Activated T-cell treated with anti-CD3 and anti-CD28 coated beads, Interleukin-2, amount 50 U/mL, for 72 hours (primary cell): ENCODE results near the gene SMYD3. TPM values are rescaled to one million over a fixed set of nuclear protein-coding genes. Genes with fewer than 3 reads are reported as not detected.

Experiments used
- ATAC-seq, 2 donors: fragments of 150-1000 bp; cut with Tn5 transposase; replicated peaks in 1 of 2; 2 replicates each; pipeline ENCODE4 v1.10.0; 2021; ENCODE audit warnings: moderate library complexity in 2 of 2, mild to moderate bottlenecking in 1 of 2
- DNase-seq, 2 donors: peaks; one replicate each; pipeline ENCODE4 v3.0.0; 2021 to 2022; ENCODE audit warnings: mixed read lengths in 1 of 2
- H3K27ac Mint-ChIP-seq: one replicate; pipeline ENCODE4 v1.8.0; 2022; ENCODE audit warnings: mild to moderate bottlenecking, moderate library complexity, mixed read lengths
- H3K27me3 Mint-ChIP-seq: one replicate; pipeline ENCODE4 v1.8.0; 2022; ENCODE audit warnings: low read depth, mixed read lengths
- H3K36me3 Mint-ChIP-seq, 2 donors: one replicate each; pipeline ENCODE4 v1.8.0; 2022; ENCODE audit warnings: mixed read lengths in 2 of 2, mild to moderate bottlenecking in 1 of 2; ENCODE audit not compliant: insufficient read depth in 2 of 2
- H3K4me1 Mint-ChIP-seq: one replicate; pipeline ENCODE4 v1.8.0; 2022; ENCODE audit warnings: low read depth, mixed read lengths
- H3K4me3 Mint-ChIP-seq, 2 donors: one replicate each; pipeline ENCODE4 v1.8.0; 2022; ENCODE audit warnings: mild to moderate bottlenecking in 2 of 2, mixed read lengths in 2 of 2, moderate library complexity in 2 of 2
- H3K9me3 Mint-ChIP-seq, 2 donors: one replicate each; pipeline ENCODE4 v1.8.0; 2022; ENCODE audit warnings: mixed read lengths in 2 of 2
- total RNA-seq, 2 donors: library from RNA; stranded (reverse); gene quantifications; one replicate each; pipeline ENCODE4 v1.2.3, GENCODE V29; 2022

SMYD3 gene
- total RNA-seq, 2 donors from 2014 or later = 19.1 to 21.0 TPM

- ATAC-seq = no peak
- Mint-ChIP-seq H3K27ac (no peak overlapping the region), H3K36me3 (peaks cover 0 to 2% of the 10 kb centered on the region in 2 donors), H3K4me1 (no peaks in the 10 kb centered on the region), H3K27me3 (no peaks in the 10 kb centered on the region), H3K4me3 (no peak overlapping the region), H3K9me3 (no peaks in the 10 kb centered on the region)
- DNase-seq = no peak
Observed at GRCh38 chr1:245867738-245868137, 639.3 kb downstream of the SMYD3 start.

- Mint-ChIP-seq H3K27me3 (no peaks in the 10 kb centered on the region), H3K4me3 (no peak overlapping the region), H3K27ac (no peak overlapping the region), H3K4me1 (peaks cover 5% of the 10 kb centered on the region), H3K9me3 (no peaks in the 10 kb centered on the region), H3K36me3 (peaks cover 0 to 2% of the 10 kb centered on the region in 2 donors)
- DNase-seq (no peak), ATAC-seq (no peak)
Observed at GRCh38 chr1:245864872-245865271, 642.2 kb downstream of the SMYD3 start.

- Mint-ChIP-seq H3K4me1 (peaks cover 5% of the 10 kb centered on the region), H3K9me3 (no peaks in the 10 kb centered on the region), H3K36me3 (peaks cover 0 to 2% of the 10 kb centered on the region in 2 donors), H3K4me3 (no peak overlapping the region), H3K27me3 (no peaks in the 10 kb centered on the region), H3K27ac (no peak overlapping the region)
- no peak for DNase-seq
- ATAC-seq = no peak
Observed at GRCh38 chr1:245863566-245864184, 643.4 kb downstream of the SMYD3 start.

GRCh38 chr1:245862812-245863540 is 644.1 kb downstream of the SMYD3 start:
- Mint-ChIP-seq H3K4me3 (no peak overlapping the region), H3K27me3 (no peaks in the 10 kb centered on the region), H3K36me3 (peaks cover 0 to 2% of the 10 kb centered on the region in 2 donors), H3K27ac (no peak overlapping the region), H3K9me3 (no peaks in the 10 kb centered on the region), H3K4me1 (peaks cover 5% of the 10 kb centered on the region)
- DNase-seq = no peak
- ATAC-seq = no peak

- Mint-ChIP-seq H3K4me1 (peaks cover 5% of the 10 kb centered on the region), H3K27ac (no peak overlapping the region), H3K36me3 (peaks cover 2% of the 10 kb centered on the region in 2 donors), H3K4me3 (no peak overlapping the region), H3K9me3 (no peaks in the 10 kb centered on the region), H3K27me3 (no peaks in the 10 kb centered on the region)
- no peak for ATAC-seq
- no peak for DNase-seq
Observed at GRCh38 chr1:245860657-245861544, 646.2 kb downstream of the SMYD3 start.

- Mint-ChIP-seq H3K27ac (no peak overlapping the region), H3K4me1 (peaks cover 5% of the 10 kb centered on the region), H3K27me3 (no peaks in the 10 kb centered on the region), H3K36me3 (peaks cover 2% of the 10 kb centered on the region in 2 donors), H3K9me3 (peaks cover 0 to under 1% of the 10 kb centered on the region in 2 donors), H3K4me3 (no peak overlapping the region)
- peak; percentile 53 to 70 for ATAC-seq
- no peak for DNase-seq
Observed at GRCh38 chr1:245859493-245860114, 647.5 kb downstream of the SMYD3 start.

- Mint-ChIP-seq H3K27me3 (no peaks in the 10 kb centered on the region), H3K4me1 (peaks cover 5% of the 10 kb centered on the region), H3K27ac (no peak overlapping the region), H3K9me3 (peaks cover 0 to 2% of the 10 kb centered on the region in 2 donors), H3K36me3 (peaks cover 2 to 4% of the 10 kb centered on the region in 2 donors), H3K4me3 (no peak overlapping the region)
- ATAC-seq (no peak), DNase-seq (no peak)
Observed at GRCh38 chr1:245858722-245859492, 648.2 kb downstream of the SMYD3 start.

GRCh38 chr1:245858022-245858721 is 648.9 kb downstream of the SMYD3 start:
- ATAC-seq (no peak), DNase-seq (no peak)
- Mint-ChIP-seq H3K36me3 (peaks cover 2 to 4% of the 10 kb centered on the region in 2 donors), H3K4me3 (no peak overlapping the region), H3K4me1 (peaks cover 5% of the 10 kb centered on the region), H3K9me3 (peaks cover 0 to 2% of the 10 kb centered on the region in 2 donors), H3K27ac (no peak overlapping the region), H3K27me3 (no peaks in the 10 kb centered on the region)

GRCh38 chr1:245856944-245857531 is 650.0 kb downstream of the SMYD3 start:
- H3K27ac Mint-ChIP-seq = no peak overlapping the region
- ATAC-seq = no peak
- H3K4me1 Mint-ChIP-seq = peaks cover 5% of the 10 kb centered on the region
- H3K4me3 Mint-ChIP-seq = no peak overlapping the region
- no peak for DNase-seq
- peaks cover 0 to 2% of the 10 kb centered on the region in 2 donors for H3K9me3 Mint-ChIP-seq
- no peaks in the 10 kb centered on the region for H3K27me3 Mint-ChIP-seq
- peaks cover 2% of the 10 kb centered on the region in 2 donors for H3K36me3 Mint-ChIP-seq

- Mint-ChIP-seq H3K4me3 (no peak overlapping the region), H3K27me3 (no peaks in the 10 kb centered on the region), H3K4me1 (peaks cover 5% of the 10 kb centered on the region), H3K9me3 (peaks cover 0 to 2% of the 10 kb centered on the region in 2 donors), H3K36me3 (peaks cover 2% of the 10 kb centered on the region in 2 donors), H3K27ac (no peak overlapping the region)
- ATAC-seq (no peak), DNase-seq (no peak)
Observed at GRCh38 chr1:245855846-245856730, 651.0 kb downstream of the SMYD3 start.

- DNase-seq = no peak
- H3K4me3 Mint-ChIP-seq = no peak overlapping the region
- peaks cover 0 to 2% of the 10 kb centered on the region in 2 donors for H3K9me3 Mint-ChIP-seq
- peaks cover 2% of the 10 kb centered on the region in 2 donors for H3K36me3 Mint-ChIP-seq
- no peaks in the 10 kb centered on the region for H3K4me1 Mint-ChIP-seq
- no peaks in the 10 kb centered on the region for H3K27me3 Mint-ChIP-seq
- no peak for ATAC-seq
- no peak overlapping the region for H3K27ac Mint-ChIP-seq
Observed at GRCh38 chr1:245853291-245853690, 653.8 kb downstream of the SMYD3 start.
